Calu3 (cell line): ENCODE results near the gene IGSF8. TPM values are rescaled to one million over a fixed set of nuclear protein-coding genes. Genes with fewer than 3 reads are reported as not detected.
"Not testable (repeated sequence)": the region's sequence is repeated elsewhere in the genome, so short reads cannot be mapped to it uniquely, and the experiment has no call there.

Experiments used
- BruUV-seq: library from RNA; stranded (reverse); fragments of 400-500 nt; replicated peaks from 2 replicates; lab custom pipeline; 2021; lab: Mats Ljungman, UMichigan
- CTCF ChIA-PET: fragments of 300-600 bp; sonication (Branson Sonifier 250); formaldehyde crosslinking; loops from one replicate; lab custom pipeline; 2022; ENCODE audit warnings: antibody characterized with exemption; lab: Charles Lee
- DNase-seq: peaks from one replicate; pipeline ENCODE4 v3.0.0; 2022
- H3K27ac Mint-ChIP-seq: one replicate; pipeline ENCODE4 v1.8.0; 2022; ENCODE audit warnings: mixed read lengths; ENCODE audit not compliant: unreplicated experiment
- H3K27me3 Mint-ChIP-seq: one replicate; pipeline ENCODE4 v1.8.0; 2022; ENCODE audit warnings: mixed read lengths; ENCODE audit not compliant: unreplicated experiment
- H3K36me3 Mint-ChIP-seq: one replicate; pipeline ENCODE4 v1.8.0; 2022; ENCODE audit warnings: mild to moderate bottlenecking, moderate library complexity, mixed read lengths; ENCODE audit not compliant: insufficient read depth, unreplicated experiment
- H3K4me1 Mint-ChIP-seq: one replicate; pipeline ENCODE4 v1.8.0; 2022; ENCODE audit warnings: mild to moderate bottlenecking, low read depth, mixed read lengths; ENCODE audit not compliant: unreplicated experiment
- H3K4me3 Mint-ChIP-seq: one replicate; pipeline ENCODE4 v1.8.0; 2022; ENCODE audit warnings: mild to moderate bottlenecking, low read depth, moderate library complexity, mixed read lengths; ENCODE audit not compliant: unreplicated experiment
- H3K9me3 Mint-ChIP-seq: one replicate; pipeline ENCODE4 v1.8.0; 2022; ENCODE audit warnings: low read depth, mixed read lengths; ENCODE audit not compliant: unreplicated experiment
- intact Hi-C: fragments of 100-400 bp; cut with micrococcal nuclease; formaldehyde crosslinking; loops from one replicate; pipeline ENCODE4 v1.10.0; 2022; ENCODE audit not compliant: unreplicated experiment
- total RNA-seq: library from RNA; stranded (reverse); gene quantifications from 2 replicates; pipeline ENCODE4 v1.2.3, GENCODE V29; 2022
- TF ChIP-seq, protein P1 (sequence below): fragments of 200-600 bp; IDR thresholded peaks from one replicate; pipeline ENCODE4 v1.8.0; 2022; ENCODE audit warnings: antibody characterized with exemption; ENCODE audit not compliant: unreplicated experiment

IGSF8 gene
- total RNA-seq, 1 experiment from 2014 or later, result 31.6 TPM

DNA sequence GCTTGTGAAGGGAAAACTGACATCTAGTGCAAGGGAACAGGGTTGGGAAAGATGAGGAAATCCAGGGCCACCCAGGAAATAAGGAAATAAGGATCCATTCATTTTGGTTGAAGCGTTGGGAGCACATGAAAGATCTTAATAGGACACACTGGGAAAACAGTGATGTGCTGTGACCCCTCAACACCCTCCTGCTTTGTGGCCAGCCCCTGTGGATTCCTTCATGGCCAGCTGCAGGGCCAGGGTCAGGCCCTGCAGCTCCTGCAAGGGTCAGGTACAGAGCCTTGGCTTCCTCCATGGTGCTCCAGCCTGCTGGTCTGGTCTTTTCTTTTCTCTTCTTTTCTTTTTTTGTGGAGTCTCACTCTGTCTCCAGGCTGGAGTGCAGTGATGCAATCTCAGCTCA lies 47.8 kb downstream of the IGSF8 start:
- TF ChIP-seq, protein P1, sequence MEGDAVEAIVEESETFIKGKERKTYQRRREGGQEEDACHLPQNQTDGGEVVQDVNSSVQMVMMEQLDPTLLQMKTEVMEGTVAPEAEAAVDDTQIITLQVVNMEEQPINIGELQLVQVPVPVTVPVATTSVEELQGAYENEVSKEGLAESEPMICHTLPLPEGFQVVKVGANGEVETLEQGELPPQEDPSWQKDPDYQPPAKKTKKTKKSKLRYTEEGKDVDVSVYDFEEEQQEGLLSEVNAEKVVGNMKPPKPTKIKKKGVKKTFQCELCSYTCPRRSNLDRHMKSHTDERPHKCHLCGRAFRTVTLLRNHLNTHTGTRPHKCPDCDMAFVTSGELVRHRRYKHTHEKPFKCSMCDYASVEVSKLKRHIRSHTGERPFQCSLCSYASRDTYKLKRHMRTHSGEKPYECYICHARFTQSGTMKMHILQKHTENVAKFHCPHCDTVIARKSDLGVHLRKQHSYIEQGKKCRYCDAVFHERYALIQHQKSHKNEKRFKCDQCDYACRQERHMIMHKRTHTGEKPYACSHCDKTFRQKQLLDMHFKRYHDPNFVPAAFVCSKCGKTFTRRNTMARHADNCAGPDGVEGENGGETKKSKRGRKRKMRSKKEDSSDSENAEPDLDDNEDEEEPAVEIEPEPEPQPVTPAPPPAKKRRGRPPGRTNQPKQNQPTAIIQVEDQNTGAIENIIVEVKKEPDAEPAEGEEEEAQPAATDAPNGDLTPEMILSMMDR, result no peak
- CTCF ChIA-PET, result interaction anchor here (1.0 kb wide), 1 partner anchor 28 kb away, joined by 3 read pairs; no protein-coding TSS in a partner anchor
- no peak for DNase-seq
- H3K27ac Mint-ChIP-seq, result no peak overlapping the region
- intact Hi-C loops, result no loop called here
- H3K9me3 Mint-ChIP-seq, result no peaks in the 10 kb centered on the region
- peaks cover 8% of the 10 kb centered on the region for H3K4me1 Mint-ChIP-seq
- H3K27me3 Mint-ChIP-seq, result peaks cover 99% of the 10 kb centered on the region
- H3K36me3 Mint-ChIP-seq, result no peaks in the 10 kb centered on the region
- no peak overlapping the region for H3K4me3 Mint-ChIP-seq
- no TSS peak for BruUV-seq

DNA sequence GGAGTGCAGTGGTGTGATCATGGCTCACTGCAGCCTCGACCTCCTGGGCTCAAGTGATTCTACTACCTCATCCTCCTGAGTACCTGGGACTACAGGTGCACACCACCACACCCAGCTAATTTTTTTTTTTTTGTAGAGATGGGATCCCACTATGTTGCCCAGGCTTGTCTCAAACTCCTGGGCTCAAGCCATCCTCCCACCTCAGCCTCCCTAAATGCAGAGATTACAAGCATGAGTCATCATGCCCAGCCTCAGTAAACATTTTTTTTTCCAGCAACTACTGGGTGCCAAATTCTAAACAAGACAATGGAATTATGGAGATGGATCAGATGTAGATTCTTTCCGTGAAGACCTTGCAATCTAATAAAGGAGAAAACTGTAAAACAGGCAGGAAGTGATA lies 48.2 kb downstream of the IGSF8 start:
- H3K27ac Mint-ChIP-seq, H3K36me3 Mint-ChIP-seq, H3K4me3 Mint-ChIP-seq, DNase-seq, CTCF ChIA-PET, intact Hi-C loops, H3K9me3 Mint-ChIP-seq, BruUV-seq, H3K4me1 Mint-ChIP-seq: not testable (repeated sequence)
- peaks cover 99% of the 10 kb centered on the region for H3K27me3 Mint-ChIP-seq

DNA sequence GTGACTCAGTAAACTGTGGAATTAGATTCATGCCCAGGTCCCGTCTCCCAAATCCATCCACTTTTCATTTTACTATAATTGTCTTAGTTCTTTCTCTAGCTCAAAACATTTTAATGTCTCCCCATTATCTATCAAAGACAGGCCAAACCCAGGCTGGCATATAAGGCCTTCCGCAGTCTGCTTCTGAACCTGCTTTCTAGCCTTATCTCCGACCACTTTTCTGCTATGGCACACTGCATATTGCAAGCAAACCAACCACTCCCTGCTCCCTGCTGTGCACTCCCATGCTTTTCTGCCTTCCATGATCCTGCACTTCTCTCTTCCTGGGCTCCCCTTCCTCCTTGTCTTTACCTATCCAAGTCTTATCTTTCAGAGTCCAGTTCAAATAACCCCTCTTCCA lies 49.3 kb downstream of the IGSF8 start:
- Mint-ChIP-seq H3K4me3 (no peak overlapping the region), H3K27me3 (peaks cover 95% of the 10 kb centered on the region), H3K9me3 (no peaks in the 10 kb centered on the region), H3K4me1 (peaks cover 8% of the 10 kb centered on the region), H3K36me3 (no peaks in the 10 kb centered on the region), H3K27ac (no peak overlapping the region)
- BruUV-seq, result no TSS peak
- CTCF ChIA-PET, result interaction anchor here (1.5 kb wide), 1 partner anchor 17 kb away, joined by 4 read pairs; the partner anchor contains the start of gene PIGM
- TF ChIP-seq, protein P1, result no peak
- intact Hi-C loops, result no loop called here
- no peak for DNase-seq

DNA sequence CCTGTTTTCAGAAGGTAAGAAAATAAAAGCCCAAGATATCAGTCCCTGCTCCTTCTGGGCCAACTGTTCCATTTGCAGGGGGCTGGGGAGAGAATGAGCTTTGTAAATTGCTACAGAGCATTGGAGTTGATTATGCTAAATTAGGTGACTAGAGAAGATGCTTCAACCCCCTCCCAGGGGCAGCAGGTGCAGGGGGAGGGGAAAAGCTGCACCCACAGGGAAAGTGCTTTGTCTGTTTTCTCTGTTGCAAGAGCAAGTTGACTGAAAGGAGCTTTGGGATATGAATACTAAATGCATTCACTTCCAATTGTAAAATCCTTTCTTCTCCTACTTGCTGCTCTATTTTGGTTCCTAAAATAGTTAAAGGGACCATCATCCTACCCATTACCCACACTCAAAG lies 50.1 kb downstream of the IGSF8 start:
- CTCF ChIA-PET, result interaction anchor here (0.6 to 1.5 kb wide), 2 partner anchors 16 to 30 kb away, joined by 4 read pairs; partner anchors contain the start of gene PIGM
- Mint-ChIP-seq H3K36me3 (no peaks in the 10 kb centered on the region), H3K27ac (no peak overlapping the region), H3K9me3 (no peaks in the 10 kb centered on the region), H3K4me3 (no peak overlapping the region), H3K27me3 (peaks cover 93% of the 10 kb centered on the region), H3K4me1 (peaks cover 8% of the 10 kb centered on the region)
- intact Hi-C loops, result no loop called here
- no TSS peak for BruUV-seq
- TF ChIP-seq, protein P1, result no peak
- no peak for DNase-seq
